HG03095 (cell line): ENCODE measurements around the gene PATJ.
A peak's percentile ranks its signal among the peaks of the same experiment; 100 is the strongest.
"Not testable (repeated sequence)": the region's sequence is repeated elsewhere in the genome, so short reads cannot be mapped to it uniquely, and the experiment has no call there.

Experiments
- ATAC-seq: cut with Tn5 transposase; IDR thresholded peaks from one replicate; pipeline ENCODE4 v1.9.1; 2021; ENCODE audit warnings: moderate library complexity; ENCODE audit not compliant: unreplicated experiment

PATJ gene

GRCh38 chr1:61743716-61744580 is 1.7 kb downstream of the PATJ start:
- ATAC-seq: no peak

GRCh38 chr1:61746813-61747212 is 4.5 kb downstream of the PATJ start:
- no peak for ATAC-seq

GRCh38 chr1:61748566-61748965 is 6.3 kb downstream of the PATJ start:
- ATAC-seq: no peak

- no peak for ATAC-seq
Observed at GRCh38 chr1:61749574-61749973, 7.3 kb downstream of the PATJ start.

GRCh38 chr1:61752921-61753389 is 10.7 kb downstream of the PATJ start:
- no peak for ATAC-seq

- no peak for ATAC-seq
Observed at GRCh38 chr1:61753998-61754508, 11.8 kb downstream of the PATJ start.

- no peak for ATAC-seq
Observed at GRCh38 chr1:61754545-61754944, 12.3 kb downstream of the PATJ start.

GRCh38 chr1:61756773-61757172 is 14.5 kb downstream of the PATJ start:
- no peak for ATAC-seq

GRCh38 chr1:61757950-61758349 is 15.7 kb downstream of the PATJ start:
- ATAC-seq: no peak

- no peak for ATAC-seq
Observed at GRCh38 chr1:61770131-61770530, 27.9 kb downstream of the PATJ start.

GRCh38 chr1:61776091-61776490 is 33.8 kb downstream of the PATJ start:
- ATAC-seq: no peak

- ATAC-seq: no peak
Observed at GRCh38 chr1:61779231-61779630, 37.0 kb downstream of the PATJ start.

GRCh38 chr1:61781151-61781550 is 38.9 kb downstream of the PATJ start:
- no peak for ATAC-seq

GRCh38 chr1:61782771-61783170 is 40.5 kb downstream of the PATJ start:
- ATAC-seq: peak; percentile 82

GRCh38 chr1:61784726-61785125 is 42.4 kb downstream of the PATJ start:
- no peak for ATAC-seq

- no peak for ATAC-seq
Observed at GRCh38 chr1:61790837-61791236, 48.6 kb downstream of the PATJ start.

- no peak for ATAC-seq
Observed at GRCh38 chr1:61797045-61797755, 54.9 kb downstream of the PATJ start.

GRCh38 chr1:61801047-61801446 is 58.8 kb downstream of the PATJ start:
- not testable (repeated sequence) for ATAC-seq

GRCh38 chr1:61807606-61808140 is 65.4 kb downstream of the PATJ start:
- ATAC-seq: no peak

GRCh38 chr1:61808321-61808720 is 66.0 kb downstream of the PATJ start:
- no peak for ATAC-seq

GRCh38 chr1:61808968-61809367 is 66.7 kb downstream of the PATJ start:
- no peak for ATAC-seq

- ATAC-seq: no peak
Observed at GRCh38 chr1:61812916-61813315, 70.6 kb downstream of the PATJ start.
